GM12892 (cell line): ENCODE results near the gene AVL9.

Source experiments
- POLR2A ChIP-seq: IDR thresholded peaks from 2 replicates; pipeline ENCODE4 v1.6.1; 2011; ENCODE audit warnings: low read depth, low read length, control low read depth
- POLR2AphosphoS5 ChIP-seq: IDR thresholded peaks from 2 replicates; pipeline ENCODE4 v1.6.1; 2011; ENCODE audit warnings: low read depth, low read length, control low read depth

DNA sequence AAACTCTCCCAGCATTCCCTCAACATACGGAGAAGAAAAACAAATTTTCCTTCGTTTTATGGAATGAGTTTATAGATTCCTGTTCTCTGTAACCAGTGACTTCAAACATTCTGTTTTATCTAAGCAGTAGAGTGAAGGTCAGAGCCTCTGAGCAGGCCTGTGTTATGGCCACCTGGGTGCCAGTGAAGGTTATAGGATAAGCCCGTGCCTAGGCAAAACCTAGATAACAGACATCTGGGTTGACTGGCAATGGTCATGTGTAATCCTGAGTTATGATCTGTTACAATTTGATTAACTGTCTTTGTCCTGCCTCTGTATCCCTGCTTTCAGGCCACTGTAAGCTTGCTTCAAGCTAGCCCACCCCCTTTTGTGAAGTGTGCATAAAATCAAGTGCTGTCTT, 13.4 kb upstream of the AVL9 start:
- TF ChIP-seq POLR2AphosphoS5 (no peak), POLR2A (no peak)
